A673 (cell line): ENCODE data around the gene MXRA8.

ENCODE experiments used
- CTCF ChIP-seq: fragments of 300-800, 200-600 bp; sonication (generic); conservative IDR thresholded peaks from 2 replicates; pipeline ENCODE4 v1.5.1; 2017; ENCODE audit warnings: low read depth, mild to moderate bottlenecking, antibody characterized with exemption, low read length, moderate library complexity, mixed read lengths
- EZH2 ChIP-seq: fragments of 200-600 bp; sonication (generic); IDR thresholded peaks from 2 replicates; pipeline ENCODE4 v1.6.1; 2017; ENCODE audit warnings: borderline replicate concordance, low read depth, mild to moderate bottlenecking, mixed read lengths, antibody characterized with exemption, low read length; ENCODE audit not compliant: poor library complexity, severe bottlenecking

- TF ChIP-seq CTCF (no peak), EZH2 (no peak)
Observed at GRCh38 chr1:1331068-1331965, 27.0 kb downstream of the MXRA8 start, which contains the start of gene TAS1R3.
